Osteoblast (primary cell): ENCODE data around the gene CCDC80. TPM values are rescaled to one million over a fixed set of nuclear protein-coding genes. Genes with fewer than 3 reads are reported as not detected.

ENCODE experiments used
- DNase-seq: peaks from one replicate; pipeline ENCODE4 v3.0.0; 2011; ENCODE audit warnings: low spot score, mixed read lengths; ENCODE audit not compliant: insufficient read length; ENCODE audit errors: missing footprints
- H2AFZ ChIP-seq: 2 replicates; pipeline ENCODE4 v1.6.0; 2011; ENCODE audit warnings: mild to moderate bottlenecking, low read length
- H3K27ac ChIP-seq: 2 replicates; pipeline ENCODE4 v1.5.1; 2011; ENCODE audit warnings: mild to moderate bottlenecking, low read depth, low read length, moderate library complexity
- H3K27me3 ChIP-seq: 2 replicates; pipeline ENCODE4 v1.6.0; 2012; ENCODE audit warnings: mild to moderate bottlenecking, control low read depth, inconsistent platforms, low read length, moderate library complexity; ENCODE audit not compliant: insufficient read depth
- H3K36me3 ChIP-seq: 2 replicates; pipeline ENCODE4 v1.5.1; 2011; ENCODE audit warnings: mild to moderate bottlenecking, low read length, control low read depth, moderate library complexity; ENCODE audit not compliant: insufficient read depth
- H3K4me1 ChIP-seq: 2 replicates; pipeline ENCODE4 v1.5.1; 2011; ENCODE audit warnings: mild to moderate bottlenecking, low read length, control low read depth, moderate library complexity; ENCODE audit not compliant: insufficient read depth
- H3K4me2 ChIP-seq: 2 replicates; pipeline ENCODE4 v1.6.0; 2011; ENCODE audit warnings: mild to moderate bottlenecking, low read length; ENCODE audit not compliant: insufficient read depth
- H3K4me3 ChIP-seq: fragments of 200-600 bp; sonication (generic); 3 replicates; pipeline ENCODE4 v1.5.1; 2012; ENCODE audit warnings: mild to moderate bottlenecking, low read length, inconsistent platforms; ENCODE audit not compliant: insufficient read depth
- H3K79me2 ChIP-seq: 2 replicates; pipeline ENCODE4 v1.6.0; 2012; ENCODE audit warnings: mild to moderate bottlenecking, low read length, control low read depth, inconsistent platforms; ENCODE audit not compliant: insufficient read depth
- H3K9me3 ChIP-seq: 2 replicates; pipeline ENCODE4 v1.5.1; 2011; ENCODE audit warnings: low read depth, low read length, control low read depth
- H4K20me1 ChIP-seq: 2 replicates; pipeline ENCODE4 v1.6.0; 2012; ENCODE audit warnings: mild to moderate bottlenecking, low read length, control low read depth; ENCODE audit not compliant: insufficient read depth
- total RNA-seq: library from RNA; depleted of rRNA; stranded (reverse); fragments of >200 nt; gene quantifications from 2 replicates; pipeline ENCODE4 v1.2.3, GENCODE V29; 2012
- TF ChIP-seq, protein P1 (sequence below): IDR thresholded peaks from 2 replicates; pipeline ENCODE4 v1.5.1; 2011; ENCODE audit warnings: mild to moderate bottlenecking, low read depth, low read length, moderate library complexity; ENCODE audit errors: extremely low read depth

Gene CCDC80
- total RNA-seq, 1 donor: 657 TPM

GRCh38 chr3:112587336-112587735 lies 53.6 kb downstream of the CCDC80 start:
- Histone ChIP-seq H3K36me3 (no peaks in the 10 kb centered on the region), H3K9me3 (no peaks in the 10 kb centered on the region), H2AFZ (no peak overlapping the region), H4K20me1 (no peaks in the 10 kb centered on the region), H3K27me3 (no peaks in the 10 kb centered on the region), H3K4me1 (peaks cover 6% of the 10 kb centered on the region), H3K27ac (no peak overlapping the region), H3K79me2 (no peaks in the 10 kb centered on the region), H3K4me3 (no peak overlapping the region), H3K4me2 (no peak overlapping the region)
- TF ChIP-seq, protein P1, sequence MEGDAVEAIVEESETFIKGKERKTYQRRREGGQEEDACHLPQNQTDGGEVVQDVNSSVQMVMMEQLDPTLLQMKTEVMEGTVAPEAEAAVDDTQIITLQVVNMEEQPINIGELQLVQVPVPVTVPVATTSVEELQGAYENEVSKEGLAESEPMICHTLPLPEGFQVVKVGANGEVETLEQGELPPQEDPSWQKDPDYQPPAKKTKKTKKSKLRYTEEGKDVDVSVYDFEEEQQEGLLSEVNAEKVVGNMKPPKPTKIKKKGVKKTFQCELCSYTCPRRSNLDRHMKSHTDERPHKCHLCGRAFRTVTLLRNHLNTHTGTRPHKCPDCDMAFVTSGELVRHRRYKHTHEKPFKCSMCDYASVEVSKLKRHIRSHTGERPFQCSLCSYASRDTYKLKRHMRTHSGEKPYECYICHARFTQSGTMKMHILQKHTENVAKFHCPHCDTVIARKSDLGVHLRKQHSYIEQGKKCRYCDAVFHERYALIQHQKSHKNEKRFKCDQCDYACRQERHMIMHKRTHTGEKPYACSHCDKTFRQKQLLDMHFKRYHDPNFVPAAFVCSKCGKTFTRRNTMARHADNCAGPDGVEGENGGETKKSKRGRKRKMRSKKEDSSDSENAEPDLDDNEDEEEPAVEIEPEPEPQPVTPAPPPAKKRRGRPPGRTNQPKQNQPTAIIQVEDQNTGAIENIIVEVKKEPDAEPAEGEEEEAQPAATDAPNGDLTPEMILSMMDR: no peak
- DNase-seq: no peak

GRCh38 chr3:112585782-112586181 lies 55.2 kb downstream of the CCDC80 start:
- Histone ChIP-seq H3K27ac (no peak overlapping the region), H3K27me3 (no peaks in the 10 kb centered on the region), H3K4me1 (peaks cover 6% of the 10 kb centered on the region), H3K36me3 (peaks cover 5% of the 10 kb centered on the region), H2AFZ (no peak overlapping the region), H3K9me3 (no peaks in the 10 kb centered on the region), H3K4me3 (no peak overlapping the region), H3K79me2 (no peaks in the 10 kb centered on the region), H4K20me1 (no peaks in the 10 kb centered on the region), H3K4me2 (no peak overlapping the region)
- DNase-seq: no peak
- TF ChIP-seq, protein P1: no peak

DNA sequence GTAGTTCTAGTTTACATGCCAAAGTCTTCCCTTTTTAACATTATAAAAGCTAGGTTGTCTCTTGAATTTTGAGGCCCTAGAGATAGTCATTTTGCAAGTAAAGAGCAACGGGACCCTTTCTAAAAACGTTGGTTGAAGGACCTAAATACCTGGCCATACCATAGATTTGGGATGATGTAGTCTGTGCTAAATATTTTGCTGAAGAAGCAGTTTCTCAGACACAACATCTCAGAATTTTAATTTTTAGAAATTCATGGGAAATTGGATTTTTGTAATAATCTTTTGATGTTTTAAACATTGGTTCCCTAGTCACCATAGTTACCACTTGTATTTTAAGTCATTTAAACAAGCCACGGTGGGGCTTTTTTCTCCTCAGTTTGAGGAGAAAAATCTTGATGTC lies 57.8 kb downstream of the CCDC80 start:
- peaks cover 12% of the 10 kb centered on the region for H3K4me1 ChIP-seq
- TF ChIP-seq, protein P1: no peak
- no peaks in the 10 kb centered on the region for H4K20me1 ChIP-seq

DNA sequence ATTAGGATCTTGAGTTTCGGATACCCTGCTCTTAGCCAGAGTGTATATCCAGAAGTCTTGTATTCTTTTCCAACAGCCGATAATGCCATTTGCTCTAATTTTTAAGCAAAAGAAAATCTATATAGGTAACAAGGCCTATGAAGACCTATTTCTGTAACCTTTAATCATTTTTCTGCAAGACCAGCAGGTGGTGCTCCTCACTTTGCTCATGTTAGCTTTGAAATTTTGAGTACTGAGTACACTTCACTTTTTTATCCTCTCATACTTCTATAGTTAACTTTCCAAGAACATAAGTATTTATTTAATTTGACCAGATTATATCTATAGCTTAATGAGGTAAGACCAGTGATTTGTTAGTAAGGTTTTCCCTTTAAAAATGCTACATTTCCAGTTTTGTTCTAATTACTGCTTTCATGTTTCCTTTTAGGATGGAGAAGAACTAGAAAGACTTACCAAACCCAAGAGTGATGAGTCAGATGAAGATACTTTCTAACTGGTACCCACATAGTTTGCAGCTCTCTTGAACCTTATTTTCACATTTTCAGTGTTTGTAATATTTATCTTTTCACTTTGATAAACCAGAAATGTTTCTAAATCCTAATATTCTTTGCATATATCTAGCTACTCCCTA lies 58.6 kb downstream of the CCDC80 start:
- Histone ChIP-seq H3K4me2 (no peak overlapping the region), H4K20me1 (no peaks in the 10 kb centered on the region)
- TF ChIP-seq, protein P1: peak; percentile 68

More for the DNA sequence above, 57.8 kb downstream of the CCDC80 start:
- Histone ChIP-seq H3K4me2 (no peak overlapping the region), H3K9me3 (no peaks in the 10 kb centered on the region), H3K4me3 (no peak overlapping the region), H3K27ac (no peak overlapping the region), H2AFZ (no peak overlapping the region), H3K27me3 (no peaks in the 10 kb centered on the region), H3K79me2 (no peaks in the 10 kb centered on the region), H3K36me3 (peaks cover 9% of the 10 kb centered on the region)
- no peak for DNase-seq

More for the DNA sequence above, 58.6 kb downstream of the CCDC80 start:
- H3K27ac ChIP-seq: no peak overlapping the region
- no peaks in the 10 kb centered on the region for H3K27me3 ChIP-seq
- H3K4me1 ChIP-seq: peaks cover 12% of the 10 kb centered on the region
- H3K79me2 ChIP-seq: no peaks in the 10 kb centered on the region
- H2AFZ ChIP-seq: no peak overlapping the region
- H3K4me3 ChIP-seq: no peak overlapping the region
- H3K9me3 ChIP-seq: no peaks in the 10 kb centered on the region
- no peak for DNase-seq
- peaks cover 9% of the 10 kb centered on the region for H3K36me3 ChIP-seq
